SK-N-SH treated with all-trans-retinoic acid at 6 μM for 48 hours (cell line): Measurements from ENCODE around the gene CCSER1.

Source experiments
- RARB ChIP-seq: fragments of 250-450 bp; sonication (Bioruptor Pico); IDR thresholded peaks from 2 replicates; pipeline ENCODE4 v1.8.0; 2021; ENCODE audit warnings: mild to moderate bottlenecking, moderate library complexity
- ZFP3 ChIP-seq: fragments of 250-450 bp; sonication (Bioruptor Pico); IDR thresholded peaks from 2 replicates; pipeline ENCODE4 v1.5.0; 2020; ENCODE audit warnings: mild to moderate bottlenecking, moderate library complexity
- TF ChIP-seq, protein P1 (sequence below): fragments of 250-450 bp; sonication (Bioruptor Pico); IDR thresholded peaks from 2 replicates; pipeline ENCODE4 v1.8.0; 2020; ENCODE audit warnings: mild to moderate bottlenecking, moderate library complexity, borderline replicate concordance
- TF ChIP-seq, protein P2 (sequence below): fragments of 250-450 bp; sonication (Bioruptor Pico); IDR thresholded peaks from 2 replicates; pipeline ENCODE4 v1.8.0; 2021; ENCODE audit warnings: low read depth, mild to moderate bottlenecking, moderate library complexity, borderline replicate concordance

DNA sequence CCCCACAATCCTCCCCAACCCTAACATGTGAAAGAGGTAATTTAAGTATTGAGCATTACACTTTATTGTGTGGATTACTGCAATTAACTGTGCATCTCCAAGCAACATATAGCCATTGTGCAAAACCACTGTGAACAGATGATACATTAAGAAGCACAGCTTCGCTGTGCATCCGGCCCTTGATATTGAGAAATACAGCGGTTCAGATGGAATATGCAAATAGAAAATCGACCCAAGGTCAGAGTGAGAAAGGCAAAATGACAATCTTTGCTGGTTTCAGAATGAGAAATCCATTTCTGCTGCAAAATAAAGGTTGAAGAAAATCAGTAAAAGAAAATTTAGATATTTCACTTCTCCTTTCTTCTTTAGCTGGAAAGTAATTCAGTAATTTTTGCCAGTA, 1370.7 kb downstream of the CCSER1 start:
- TF ChIP-seq ZFP3 (CRISPR knock-in tag) (no peak), RARB (CRISPR knock-in tag) (no peak)
- TF ChIP-seq, protein P1, sequence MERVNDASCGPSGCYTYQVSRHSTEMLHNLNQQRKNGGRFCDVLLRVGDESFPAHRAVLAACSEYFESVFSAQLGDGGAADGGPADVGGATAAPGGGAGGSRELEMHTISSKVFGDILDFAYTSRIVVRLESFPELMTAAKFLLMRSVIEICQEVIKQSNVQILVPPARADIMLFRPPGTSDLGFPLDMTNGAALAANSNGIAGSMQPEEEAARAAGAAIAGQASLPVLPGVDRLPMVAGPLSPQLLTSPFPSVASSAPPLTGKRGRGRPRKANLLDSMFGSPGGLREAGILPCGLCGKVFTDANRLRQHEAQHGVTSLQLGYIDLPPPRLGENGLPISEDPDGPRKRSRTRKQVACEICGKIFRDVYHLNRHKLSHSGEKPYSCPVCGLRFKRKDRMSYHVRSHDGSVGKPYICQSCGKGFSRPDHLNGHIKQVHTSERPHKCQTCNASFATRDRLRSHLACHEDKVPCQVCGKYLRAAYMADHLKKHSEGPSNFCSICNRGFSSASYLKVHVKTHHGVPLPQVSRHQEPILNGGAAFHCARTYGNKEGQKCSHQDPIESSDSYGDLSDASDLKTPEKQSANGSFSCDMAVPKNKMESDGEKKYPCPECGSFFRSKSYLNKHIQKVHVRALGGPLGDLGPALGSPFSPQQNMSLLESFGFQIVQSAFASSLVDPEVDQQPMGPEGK = no peak
- TF ChIP-seq, protein P2, sequence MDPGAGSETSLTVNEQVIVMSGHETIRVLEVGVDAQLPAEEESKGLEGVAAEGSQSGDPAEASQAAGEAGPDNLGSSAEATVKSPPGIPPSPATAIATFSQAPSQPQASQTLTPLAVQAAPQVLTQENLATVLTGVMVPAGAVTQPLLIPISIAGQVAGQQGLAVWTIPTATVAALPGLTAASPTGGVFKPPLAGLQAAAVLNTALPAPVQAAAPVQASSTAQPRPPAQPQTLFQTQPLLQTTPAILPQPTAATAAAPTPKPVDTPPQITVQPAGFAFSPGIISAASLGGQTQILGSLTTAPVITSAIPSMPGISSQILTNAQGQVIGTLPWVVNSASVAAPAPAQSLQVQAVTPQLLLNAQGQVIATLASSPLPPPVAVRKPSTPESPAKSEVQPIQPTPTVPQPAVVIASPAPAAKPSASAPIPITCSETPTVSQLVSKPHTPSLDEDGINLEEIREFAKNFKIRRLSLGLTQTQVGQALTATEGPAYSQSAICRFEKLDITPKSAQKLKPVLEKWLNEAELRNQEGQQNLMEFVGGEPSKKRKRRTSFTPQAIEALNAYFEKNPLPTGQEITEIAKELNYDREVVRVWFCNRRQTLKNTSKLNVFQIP (CRISPR knock-in tag) = no peak
